ENCODE measurements around the gene RREB1. TPM values are rescaled to one million over a fixed set of nuclear protein-coding genes. Genes with fewer than 3 reads are reported as not detected.

RREB1 gene
- total RNA-seq, 4 donors from 2014 or later = 56.2 to 102 (median 62.6) TPM

DNA sequence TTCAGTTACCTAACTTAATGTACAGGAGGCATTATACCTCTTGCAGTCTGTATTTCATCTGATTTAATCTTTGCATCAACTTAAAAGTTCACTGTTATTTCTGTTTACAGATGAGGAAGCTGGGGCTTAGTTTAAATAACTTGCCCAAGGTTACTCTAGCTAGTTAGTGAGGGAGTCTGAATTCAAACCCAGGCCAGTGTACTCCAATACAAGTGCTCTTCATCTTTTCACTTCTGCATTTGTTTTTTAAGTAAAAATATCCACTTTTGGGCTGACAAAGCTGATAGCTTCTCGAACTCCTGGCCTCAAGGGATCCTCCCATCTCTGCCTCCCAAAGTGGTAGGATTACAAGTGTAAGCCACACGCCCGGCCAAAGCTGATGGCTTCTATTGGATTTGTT, 23.6 kb downstream of the RREB1 start:
- Histone ChIP-seq H3K9me3 (no peaks in the 10 kb centered on the region), H3K27ac (no peak overlapping the region), H3K4me3 (no peak overlapping the region), H3K36me3 (no peaks in the 10 kb centered on the region), H3K27me3 (no peaks in the 10 kb centered on the region), H3K4me1 (peaks cover 31% of the 10 kb centered on the region)
- no peak for DNase-seq (ENCODE audit: low spot score in 2 of 2)
- 92% methylated on average over 3 of the region's 3 CpGs for WGBS
- TF ChIP-seq EP300 (IDR thresholded peaks at IDR 0.05) (no peak), POLR2AphosphoS5 (IDR thresholded peaks at IDR 0.05) (no peak), POLR2A (IDR thresholded peaks at IDR 0.05) (no peak)
- TF ChIP-seq, protein P1, sequence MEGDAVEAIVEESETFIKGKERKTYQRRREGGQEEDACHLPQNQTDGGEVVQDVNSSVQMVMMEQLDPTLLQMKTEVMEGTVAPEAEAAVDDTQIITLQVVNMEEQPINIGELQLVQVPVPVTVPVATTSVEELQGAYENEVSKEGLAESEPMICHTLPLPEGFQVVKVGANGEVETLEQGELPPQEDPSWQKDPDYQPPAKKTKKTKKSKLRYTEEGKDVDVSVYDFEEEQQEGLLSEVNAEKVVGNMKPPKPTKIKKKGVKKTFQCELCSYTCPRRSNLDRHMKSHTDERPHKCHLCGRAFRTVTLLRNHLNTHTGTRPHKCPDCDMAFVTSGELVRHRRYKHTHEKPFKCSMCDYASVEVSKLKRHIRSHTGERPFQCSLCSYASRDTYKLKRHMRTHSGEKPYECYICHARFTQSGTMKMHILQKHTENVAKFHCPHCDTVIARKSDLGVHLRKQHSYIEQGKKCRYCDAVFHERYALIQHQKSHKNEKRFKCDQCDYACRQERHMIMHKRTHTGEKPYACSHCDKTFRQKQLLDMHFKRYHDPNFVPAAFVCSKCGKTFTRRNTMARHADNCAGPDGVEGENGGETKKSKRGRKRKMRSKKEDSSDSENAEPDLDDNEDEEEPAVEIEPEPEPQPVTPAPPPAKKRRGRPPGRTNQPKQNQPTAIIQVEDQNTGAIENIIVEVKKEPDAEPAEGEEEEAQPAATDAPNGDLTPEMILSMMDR (IDR thresholded peaks at IDR 0.05) = no peak

DNA sequence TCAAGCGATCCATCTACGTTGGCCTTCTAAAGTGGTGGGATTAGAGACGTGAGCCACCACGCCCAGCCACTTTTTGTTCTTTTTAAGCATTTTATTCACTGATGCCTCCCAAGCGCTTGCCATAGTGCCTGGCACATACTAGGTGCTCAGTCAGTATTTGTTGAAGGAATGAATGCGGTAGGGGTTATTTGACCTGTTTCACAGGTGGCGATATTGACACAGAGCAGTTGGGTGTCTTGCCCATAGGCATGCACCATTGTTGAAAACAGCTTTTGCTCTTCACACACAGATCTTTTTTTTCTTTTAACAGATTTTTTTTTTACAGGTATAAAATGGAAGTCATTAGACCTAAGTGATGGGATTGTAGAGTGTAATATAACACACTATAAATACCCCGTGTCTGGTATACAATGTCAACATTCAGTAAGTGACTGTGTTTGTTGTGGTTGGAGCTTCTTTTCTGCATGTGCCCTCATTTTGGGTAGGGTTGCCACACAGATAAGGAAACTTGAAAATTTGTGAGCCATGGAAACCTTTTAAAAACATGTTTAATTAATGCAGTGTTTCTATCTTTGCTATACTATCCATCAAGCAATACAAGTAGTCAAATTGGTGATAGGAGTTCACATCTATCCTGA, 24.8 kb downstream of the RREB1 start:
- WGBS = 93% methylated on average over 8 of the region's 8 CpGs
- Histone ChIP-seq H3K27me3 (no peaks in the 10 kb centered on the region), H3K9me3 (no peaks in the 10 kb centered on the region), H3K27ac (no peak overlapping the region), H3K36me3 (no peaks in the 10 kb centered on the region), H3K4me3 (no peak overlapping the region), H3K4me1 (peaks cover 40% of the 10 kb centered on the region)
- TF ChIP-seq POLR2AphosphoS5 (IDR thresholded peaks at IDR 0.05) (no peak), POLR2A (IDR thresholded peaks at IDR 0.05) (no peak)
- TF ChIP-seq, protein P1 (IDR thresholded peaks at IDR 0.05) = no peak
- no peak for DNase-seq (ENCODE audit: low spot score in 2 of 2)

DNA sequence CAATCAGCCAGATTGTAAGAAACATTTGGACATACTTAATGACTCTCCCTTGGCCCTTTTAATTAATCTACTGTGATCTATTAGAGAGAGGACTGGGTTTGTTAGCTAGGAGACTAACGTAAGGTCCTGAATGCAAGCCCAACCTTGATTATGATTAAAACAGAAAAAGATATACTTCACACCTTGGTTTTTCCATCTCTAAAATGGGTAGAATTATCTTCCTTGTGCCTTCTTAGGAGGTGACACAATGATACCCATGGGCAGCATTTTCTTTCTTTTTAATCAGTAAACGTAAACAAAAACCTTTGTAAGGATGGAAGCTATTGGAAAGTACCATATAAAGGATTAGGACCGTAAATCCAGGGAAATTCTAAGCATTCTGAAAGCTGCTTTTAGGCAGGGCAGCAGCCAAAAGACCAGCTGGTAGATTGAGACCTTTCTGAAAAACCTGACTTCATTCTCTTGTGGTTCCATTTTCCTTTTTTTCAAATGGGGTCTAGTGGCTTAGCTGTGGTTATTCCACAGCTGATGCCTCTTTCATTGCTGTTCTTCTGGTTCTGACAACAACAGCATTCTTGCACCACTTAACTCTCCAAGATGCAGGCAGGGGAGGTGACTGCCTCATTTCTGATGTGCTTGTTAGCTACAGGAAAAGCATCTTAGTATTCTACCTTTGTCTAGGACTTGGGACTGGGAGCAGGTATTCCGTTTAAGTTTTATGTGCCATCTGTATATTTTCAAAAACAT, 27.4 kb downstream of the RREB1 start:
- 87% methylated on average over 4 of the region's 4 CpGs for WGBS
- Histone ChIP-seq H3K4me1 (peaks cover 39% of the 10 kb centered on the region), H3K27me3 (no peaks in the 10 kb centered on the region), H3K27ac (no peak overlapping the region), H3K4me3 (no peak overlapping the region), H3K36me3 (no peaks in the 10 kb centered on the region), H3K9me3 (no peaks in the 10 kb centered on the region)
- no peak for DNase-seq (ENCODE audit: low spot score in 2 of 2)
- TF ChIP-seq EP300 (IDR thresholded peaks at IDR 0.05) = no peak
- TF ChIP-seq POLR2AphosphoS5 (IDR thresholded peaks at IDR 0.05) = no peak
- TF ChIP-seq, protein P1 (IDR thresholded peaks at IDR 0.05) = no peak
- TF ChIP-seq POLR2A (IDR thresholded peaks at IDR 0.05) = no peak

DNA sequence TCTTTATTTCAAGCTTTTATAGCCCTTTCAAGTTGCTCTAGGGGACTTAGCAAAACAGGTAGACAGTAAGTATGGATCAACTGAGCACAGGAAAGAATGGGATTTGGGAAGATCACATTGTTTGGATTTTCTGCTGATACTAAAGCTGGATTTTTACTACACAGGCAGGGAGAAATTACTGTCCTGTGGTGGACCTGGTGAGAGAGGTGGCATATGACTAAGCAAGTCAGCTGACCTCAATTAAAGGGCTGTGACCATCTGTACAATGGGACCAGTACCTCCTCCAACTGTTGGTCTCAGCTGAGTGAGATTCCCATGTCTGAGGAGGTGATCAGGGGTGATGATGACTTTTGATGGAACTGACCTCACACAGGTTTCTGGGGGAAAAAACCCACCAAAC, 28.0 kb downstream of the RREB1 start:
- TF ChIP-seq, protein P1 (IDR thresholded peaks at IDR 0.05) = no peak
- TF ChIP-seq POLR2AphosphoS5 (IDR thresholded peaks at IDR 0.05) (no peak), POLR2A (IDR thresholded peaks at IDR 0.05) (no peak), EP300 (IDR thresholded peaks at IDR 0.05) (no peak)
- Histone ChIP-seq H3K4me3 (no peak overlapping the region), H3K9me3 (no peaks in the 10 kb centered on the region), H3K27ac (no peak overlapping the region), H3K4me1 (peaks cover 39% of the 10 kb centered on the region), H3K27me3 (no peaks in the 10 kb centered on the region), H3K36me3 (no peaks in the 10 kb centered on the region)
- DNase-seq (ENCODE audit: low spot score in 2 of 2) = no peak

DNA sequence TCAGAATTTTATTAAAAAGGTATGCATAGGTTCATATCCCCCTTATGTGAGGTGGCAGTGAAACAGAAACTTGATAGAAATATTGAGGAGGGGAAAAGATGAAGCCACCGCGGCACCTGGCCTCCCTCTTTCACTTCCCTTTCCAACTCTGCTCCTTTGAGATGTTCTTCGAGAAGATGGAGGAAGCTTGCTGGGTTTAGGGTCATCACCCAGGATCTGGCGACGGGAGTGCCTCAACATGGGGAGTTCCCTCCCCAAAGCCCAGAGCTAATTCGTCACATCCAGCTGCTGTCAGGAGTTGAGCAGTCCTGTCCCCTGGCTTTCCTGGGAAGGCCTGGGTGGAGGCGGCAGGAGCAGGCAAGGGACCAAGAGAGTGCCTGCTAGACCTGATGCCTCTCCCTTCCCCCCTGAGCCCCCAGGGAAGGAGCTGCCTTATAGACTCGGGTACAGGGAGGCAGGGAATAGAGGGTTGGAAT, 29.1 kb downstream of the RREB1 start:
- Histone ChIP-seq H3K4me1 (peaks cover 45% of the 10 kb centered on the region), H3K4me3 (no peak overlapping the region), H3K27ac (peak overlapping the region; percentile 77), H3K36me3 (no peaks in the 10 kb centered on the region), H3K9me3 (no peaks in the 10 kb centered on the region), H3K27me3 (no peaks in the 10 kb centered on the region)
- no peak for DNase-seq (ENCODE audit: low spot score in 2 of 2)
- WGBS = 68% methylated on average over 8 of the region's 8 CpGs
- TF ChIP-seq POLR2A (IDR thresholded peaks at IDR 0.05) (no peak), EP300 (IDR thresholded peaks at IDR 0.05) (no peak), POLR2AphosphoS5 (IDR thresholded peaks at IDR 0.05) (no peak)
- TF ChIP-seq, protein P1 (IDR thresholded peaks at IDR 0.05) = no peak

Measured in suprapubic skin (tissue), 4 donors.